ENCODE data around the gene PRKN.

Gene PRKN

DNA sequence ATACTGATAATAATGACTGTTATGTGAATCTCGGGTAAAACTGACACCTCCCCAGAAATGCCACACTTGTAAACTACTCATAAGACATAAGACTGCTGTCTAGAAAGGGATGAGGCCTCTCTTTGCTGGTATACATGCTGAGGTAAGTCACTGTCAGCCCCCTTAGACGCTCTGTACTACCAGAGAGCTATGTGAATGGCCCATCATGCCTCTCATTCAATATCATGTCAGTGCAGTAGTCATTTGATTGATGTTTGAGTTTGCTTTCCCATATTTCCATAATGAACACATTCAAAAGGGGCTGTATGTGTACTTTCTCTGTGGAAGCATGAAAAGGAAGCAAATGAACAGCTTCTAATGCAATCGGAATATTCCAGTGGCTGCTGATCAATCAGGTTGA is 1334.3 kb downstream of the PRKN start:
- no peak for DNase-seq (ENCODE audit: low read depth in 2 of 2)

DNA sequence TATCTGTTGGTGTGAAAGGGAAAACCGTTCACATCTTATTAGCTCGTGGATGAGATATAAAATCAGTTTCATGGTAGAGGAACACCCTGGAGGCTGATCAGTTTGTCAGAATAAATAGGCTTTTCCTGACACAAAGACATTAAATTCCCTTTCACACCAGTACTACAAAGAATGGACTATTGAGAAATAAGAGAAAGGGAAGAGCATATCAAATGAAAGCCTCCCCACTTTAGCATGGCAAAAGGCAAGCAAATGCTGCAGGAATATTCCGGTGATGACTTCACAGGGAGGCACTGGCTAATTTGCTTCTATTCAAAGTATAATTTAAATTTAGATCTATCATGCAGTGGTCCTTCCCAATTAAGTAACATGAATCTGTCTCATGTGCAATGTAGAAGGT is 1337.8 kb downstream of the PRKN start:
- no peak for DNase-seq (ENCODE audit: low read depth in 2 of 2)

DNA sequence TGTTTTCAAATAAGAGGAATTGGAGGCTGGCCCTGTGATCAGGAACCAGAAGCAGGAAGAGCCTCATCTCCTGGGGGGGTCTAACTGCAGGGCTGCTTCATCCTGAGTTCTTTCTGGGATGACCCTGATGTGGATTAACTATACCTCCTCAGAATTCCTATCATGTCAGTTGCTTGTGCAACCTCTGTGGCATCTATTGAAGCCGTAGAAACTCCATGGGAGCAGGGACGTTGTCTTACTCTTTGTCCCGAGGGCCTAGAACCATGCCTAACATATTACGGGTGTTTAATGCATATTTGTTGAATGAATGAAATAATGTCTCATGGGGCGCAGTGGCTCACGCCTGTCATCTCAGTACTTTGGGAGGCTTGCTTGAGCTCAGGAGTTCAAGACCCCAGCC is 1343.6 kb downstream of the PRKN start:
- no peak for DNase-seq (ENCODE audit: low read depth in 2 of 2)

DNA sequence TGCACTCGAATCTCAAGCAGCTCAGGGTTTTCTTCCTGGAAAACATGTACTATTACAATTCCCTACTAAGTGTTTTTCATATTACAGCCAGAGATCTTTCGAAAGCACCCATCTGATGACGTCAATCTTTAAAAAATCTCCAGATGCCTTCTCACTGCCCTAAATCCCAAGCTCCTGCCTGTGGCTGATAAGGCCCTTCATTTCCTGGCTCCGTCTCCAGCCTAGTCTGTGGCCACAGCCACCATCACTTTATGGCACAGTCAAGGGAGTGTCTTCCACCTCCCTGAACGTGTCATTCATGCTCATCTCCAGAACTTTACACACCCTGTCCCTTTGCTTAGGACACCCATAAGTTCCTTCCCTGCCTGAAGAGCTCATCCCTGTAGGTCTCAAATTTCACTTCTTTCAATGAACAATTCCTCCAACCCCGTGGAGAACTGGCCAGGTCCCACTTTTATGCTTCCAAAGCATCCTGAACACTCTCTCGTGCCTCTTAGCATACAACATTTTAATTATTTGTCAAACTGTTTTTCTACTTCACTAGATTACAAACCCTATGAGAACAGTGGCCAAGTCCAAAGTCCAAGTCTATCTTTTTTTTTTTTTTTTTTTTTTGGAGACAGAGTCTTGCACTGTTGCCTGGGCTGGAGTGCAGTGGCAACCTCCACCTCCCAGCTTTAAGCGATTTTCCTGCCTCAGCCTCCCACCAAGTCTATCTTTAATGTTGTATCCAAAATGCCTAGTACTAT is 1347.6 kb downstream of the PRKN start:
- DNase-seq (ENCODE audit: low read depth in 2 of 2), result no peak

DNA sequence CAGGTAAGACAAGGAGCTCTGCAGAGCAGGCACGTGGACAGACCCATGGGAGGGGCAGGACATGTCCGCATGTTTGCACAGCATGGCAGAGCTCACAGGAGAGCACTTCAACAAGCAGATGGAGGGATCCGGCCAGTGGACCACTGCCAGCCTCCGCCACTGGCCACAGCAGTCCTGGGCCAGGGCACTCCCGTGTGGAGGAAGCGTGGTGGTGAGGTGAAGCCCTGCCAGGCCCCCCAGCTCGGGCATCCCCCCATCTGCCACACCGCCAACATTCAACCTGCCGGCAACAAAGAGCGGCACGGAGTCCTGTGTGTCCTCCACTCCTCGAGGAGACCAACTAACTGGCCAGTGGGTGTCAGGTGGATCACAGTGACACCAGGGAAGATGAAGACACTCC is 1349.5 kb downstream of the PRKN start:
- no peak for DNase-seq (ENCODE audit: low read depth in 2 of 2)

DNA sequence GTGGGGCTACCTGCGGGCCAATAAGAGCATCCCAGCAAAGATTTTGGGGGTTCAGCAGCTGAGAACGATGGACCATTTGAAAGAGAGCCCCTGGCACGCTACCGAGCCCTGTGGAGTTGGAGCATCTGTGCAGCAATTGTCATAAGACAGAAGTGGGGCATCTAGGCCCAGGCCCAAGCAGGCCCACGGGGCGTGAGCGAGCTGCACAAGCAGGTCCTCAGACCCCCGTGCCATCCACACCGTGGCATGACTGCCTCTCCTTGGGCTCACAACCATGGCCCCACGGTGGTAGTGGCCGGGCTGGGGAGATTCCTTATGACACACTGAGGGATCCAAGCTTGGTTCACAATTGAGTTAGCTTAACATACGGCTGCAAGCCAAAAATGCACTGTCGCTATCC is 1350.5 kb downstream of the PRKN start:
- DNase-seq (ENCODE audit: low read depth in 2 of 2), result no peak

DNA sequence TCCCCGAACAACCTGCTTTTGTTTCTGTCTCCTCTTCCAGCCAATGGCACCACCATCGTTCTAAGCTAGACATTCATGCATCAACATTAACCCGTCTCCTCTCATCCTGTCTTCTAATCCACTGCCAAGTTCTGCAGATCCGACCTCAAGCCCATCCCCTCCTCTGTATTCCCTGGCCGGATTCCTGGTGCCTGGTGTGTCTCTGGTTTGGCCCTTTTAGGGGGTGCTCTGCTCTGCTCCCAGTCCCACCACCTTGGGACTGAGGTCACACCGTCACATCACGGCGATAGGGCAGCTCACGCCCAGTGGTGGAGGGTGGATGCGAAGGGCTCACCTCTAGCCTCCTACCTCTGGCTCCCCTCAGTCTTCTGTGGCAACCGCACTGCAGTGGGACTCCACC is 1351.2 kb downstream of the PRKN start:
- no peak for DNase-seq (ENCODE audit: low read depth in 2 of 2)

DNA sequence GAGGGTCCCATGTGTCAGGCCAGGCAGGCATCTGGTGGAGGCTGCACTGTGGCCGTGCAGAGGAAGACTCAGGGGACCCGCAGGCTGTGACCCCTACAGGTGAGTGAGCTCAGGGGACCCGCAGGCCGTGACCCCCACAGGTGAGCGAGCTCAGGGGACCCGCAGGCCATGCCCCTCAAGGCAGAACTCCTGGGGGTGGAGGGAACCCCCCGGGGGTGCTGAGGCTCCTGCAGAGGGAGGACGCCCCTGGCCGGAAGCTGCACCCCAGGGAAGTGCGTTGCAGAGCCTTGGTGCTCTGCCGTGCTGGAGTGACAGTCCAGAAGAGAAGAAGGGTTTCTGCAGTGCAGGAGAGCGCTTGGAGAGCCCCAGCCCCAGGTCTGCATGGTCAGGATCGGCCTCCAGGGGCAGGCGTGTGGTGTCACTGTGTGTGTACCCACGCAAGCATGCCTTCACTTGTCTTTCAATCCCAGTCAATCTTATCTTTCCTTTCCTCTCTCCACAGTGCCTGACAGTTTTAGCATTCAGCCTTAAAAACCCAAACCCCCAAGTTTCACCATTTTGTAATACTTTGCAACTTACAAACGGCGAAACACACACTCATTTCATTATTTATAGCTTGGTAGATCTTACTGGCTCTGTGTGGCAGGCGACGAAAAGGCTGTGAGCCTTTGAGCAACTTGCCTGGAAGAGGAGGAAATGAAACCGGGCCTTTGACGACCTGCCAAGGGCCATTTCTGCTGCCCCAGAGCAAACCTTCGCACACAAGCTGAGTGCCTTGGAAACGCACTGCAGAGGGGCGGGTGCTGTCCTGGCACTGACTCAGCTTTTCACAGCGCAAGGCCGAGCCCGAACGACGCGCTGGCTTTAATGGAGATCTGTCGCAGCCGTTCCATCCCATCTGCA is 1352.3 kb downstream of the PRKN start:
- no peak for DNase-seq (ENCODE audit: low read depth in 2 of 2)

DNA sequence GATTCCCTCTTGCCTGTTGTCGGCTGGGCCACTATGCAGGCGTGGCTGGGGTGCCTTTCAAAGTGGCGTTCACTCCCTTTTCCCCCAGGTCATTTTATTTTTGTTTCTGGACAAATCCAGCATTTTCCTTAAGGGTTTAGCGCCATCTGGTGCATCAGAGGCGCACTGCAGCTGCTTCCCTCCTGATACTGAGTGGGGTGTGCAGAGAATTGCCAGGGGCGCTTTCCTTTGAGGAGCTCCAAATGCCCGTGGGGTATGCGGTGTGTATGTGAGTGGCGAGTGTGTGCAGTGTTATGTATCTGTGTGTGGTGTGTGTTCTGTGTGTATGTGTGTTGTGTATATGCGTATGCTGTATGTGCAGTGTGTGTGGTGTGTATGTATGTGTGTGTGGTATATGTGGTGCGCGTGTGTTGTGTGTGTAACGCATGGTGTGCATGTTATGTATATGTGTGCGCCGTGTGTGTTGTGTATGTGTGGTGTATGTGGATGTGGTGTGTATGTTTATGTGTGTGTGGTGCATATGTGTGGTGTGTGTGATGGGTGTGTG is 1353.6 kb downstream of the PRKN start:
- peak; percentile 10 to 41 for DNase-seq (ENCODE audit: low read depth in 2 of 2)

DNA sequence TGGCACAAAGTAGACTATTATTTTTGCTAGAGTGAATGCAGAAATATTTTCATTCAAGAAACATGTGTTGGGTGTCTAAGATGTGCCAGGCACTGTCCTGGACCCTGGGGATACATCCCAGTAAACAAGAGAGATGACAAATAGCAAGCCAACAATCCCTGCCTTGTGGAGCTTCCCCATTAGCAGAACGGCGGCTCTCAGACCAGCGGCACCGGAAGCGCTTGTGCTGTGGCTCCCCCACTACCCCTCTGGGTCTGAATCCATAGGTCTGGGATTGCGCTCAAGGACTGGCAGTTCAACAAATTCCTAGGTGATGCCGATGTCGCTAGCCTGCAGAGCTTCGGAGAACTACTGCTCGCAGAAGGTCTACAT is 1355.2 kb downstream of the PRKN start:
- no peak for DNase-seq (ENCODE audit: low read depth in 2 of 2)

DNA sequence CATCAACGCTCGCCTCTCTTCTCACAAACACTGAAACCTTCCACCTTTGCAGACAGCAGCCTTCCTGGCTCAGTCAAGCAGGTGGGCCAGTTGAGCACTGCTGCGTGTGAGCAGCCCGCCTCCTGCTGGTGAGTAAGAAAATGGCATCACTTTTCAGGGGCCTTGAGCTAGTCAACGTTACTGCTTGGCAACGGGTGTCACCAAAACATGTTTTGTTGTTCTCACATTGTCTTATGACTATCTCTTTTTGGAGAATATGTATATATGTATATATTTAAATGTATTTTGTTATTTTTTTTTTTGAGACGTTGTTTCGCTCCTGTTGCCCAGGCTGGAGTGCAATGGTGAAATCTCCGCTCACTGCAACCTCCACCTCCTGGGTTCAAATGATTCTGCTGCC is 1356.7 kb downstream of the PRKN start:
- peak; percentile 39 to 44 for DNase-seq (ENCODE audit: low read depth in 2 of 2)

DNA sequence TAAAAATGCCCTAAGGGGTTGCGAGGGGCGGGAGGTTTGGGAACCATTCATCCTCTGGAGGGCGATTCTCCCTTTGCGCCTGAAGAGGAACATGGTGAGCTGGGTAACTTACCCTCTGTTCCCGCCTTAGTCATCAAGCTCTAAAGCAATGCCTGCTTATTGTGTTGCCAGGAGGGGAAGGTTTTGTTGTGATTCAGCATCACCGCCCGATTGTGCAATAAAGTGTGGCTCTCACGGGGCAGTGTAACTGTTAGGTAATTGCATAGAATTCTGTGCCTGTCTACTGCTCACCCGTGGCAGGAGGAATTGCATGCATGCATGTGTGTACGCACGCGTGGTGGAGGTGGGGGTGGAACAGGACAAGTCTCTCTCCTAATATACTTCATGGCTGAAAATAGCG is 1358.2 kb downstream of the PRKN start:
- no peak for DNase-seq (ENCODE audit: low read depth in 2 of 2)

DNA sequence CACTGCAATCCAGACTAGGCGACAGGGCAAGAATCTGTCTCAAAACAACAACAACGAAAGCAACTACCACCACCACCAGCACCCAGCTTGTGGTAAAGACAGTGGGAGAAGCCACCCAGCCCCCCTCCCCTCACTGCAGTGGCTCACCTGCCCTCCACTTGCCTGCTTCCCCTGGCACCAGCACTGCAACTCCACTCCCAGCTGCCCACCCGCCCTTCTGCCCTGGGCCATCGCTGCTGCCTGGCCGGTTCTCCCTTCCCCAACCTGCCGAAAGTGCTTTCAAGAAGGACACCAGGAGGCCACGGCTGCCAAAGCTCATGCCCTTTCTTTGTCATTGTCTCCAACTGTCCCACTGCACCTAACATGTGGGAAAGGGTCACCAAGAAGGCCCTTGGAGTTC is 1359.1 kb downstream of the PRKN start:
- DNase-seq (ENCODE audit: low read depth in 2 of 2), result no peak

DNA sequence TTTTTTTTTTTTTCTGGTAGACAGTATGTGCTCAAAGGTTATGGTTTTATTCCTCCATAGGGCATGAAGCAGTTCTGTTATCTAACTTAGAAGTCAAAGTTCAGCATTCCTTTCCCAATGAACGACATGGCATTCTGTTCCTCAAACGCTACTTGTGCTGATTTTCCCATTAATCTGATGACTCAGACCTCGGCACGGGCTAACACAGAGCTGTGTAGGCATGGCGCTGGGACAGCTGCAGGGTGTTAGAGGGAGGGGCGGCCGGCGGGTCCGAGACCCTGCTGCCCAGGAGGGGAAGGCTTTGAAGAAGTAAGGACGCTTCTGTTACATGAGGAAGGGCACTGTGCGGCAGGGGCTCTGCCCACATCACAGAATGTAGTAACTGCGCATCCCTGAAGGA is 1360.1 kb downstream of the PRKN start:
- no peak for DNase-seq (ENCODE audit: low read depth in 2 of 2)

DNA sequence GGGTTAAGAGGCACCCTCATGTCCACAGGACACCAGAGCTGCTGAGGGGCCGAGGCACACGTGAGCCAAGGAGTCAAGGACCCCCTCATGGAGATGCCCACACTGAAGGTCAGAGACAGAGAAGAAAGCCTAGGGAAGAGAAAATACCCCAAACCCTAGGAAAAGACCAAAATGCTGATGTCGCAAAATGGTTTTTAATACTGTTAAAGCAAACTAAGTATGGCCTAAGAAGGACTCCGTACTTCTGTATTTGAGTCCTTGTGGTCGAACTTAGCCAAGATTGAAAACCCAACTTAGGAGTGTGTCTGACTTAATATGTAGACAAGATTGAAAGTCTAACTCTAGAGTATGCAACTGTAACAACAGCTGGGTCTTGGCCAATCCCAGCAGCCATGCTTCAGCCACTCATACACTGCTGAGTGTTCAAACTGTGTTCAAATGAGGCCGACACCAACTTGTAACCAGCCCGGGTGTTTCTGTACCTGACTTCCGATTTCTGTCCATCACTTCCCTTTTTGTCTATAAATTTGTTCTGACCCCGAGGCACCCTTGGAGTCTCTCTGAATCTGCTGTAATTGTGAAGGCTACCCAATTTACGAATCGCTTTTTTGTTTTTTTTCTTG is 1361.2 kb downstream of the PRKN start:
- DNase-seq (ENCODE audit: low read depth in 2 of 2), result no peak

DNA sequence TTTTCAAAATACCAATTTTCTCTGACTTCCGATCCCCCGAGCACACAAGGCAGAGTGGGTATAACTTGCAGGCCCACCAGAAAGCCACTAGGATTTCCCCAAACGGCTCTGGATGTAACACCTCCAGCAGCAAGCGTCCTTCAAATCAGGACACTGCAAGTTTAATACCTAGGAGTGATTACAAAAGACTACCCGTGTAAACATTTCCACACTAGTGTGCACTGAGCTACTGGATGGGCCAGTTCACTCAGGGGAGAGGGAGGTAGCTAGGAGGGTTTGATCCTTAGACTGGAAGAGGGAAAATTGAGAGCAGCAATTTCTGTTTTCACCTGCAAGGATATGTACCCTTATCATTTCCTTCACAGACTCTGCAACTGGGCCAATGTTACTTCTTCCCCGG is 1361.9 kb downstream of the PRKN start:
- no peak for DNase-seq (ENCODE audit: low read depth in 2 of 2)

DNA sequence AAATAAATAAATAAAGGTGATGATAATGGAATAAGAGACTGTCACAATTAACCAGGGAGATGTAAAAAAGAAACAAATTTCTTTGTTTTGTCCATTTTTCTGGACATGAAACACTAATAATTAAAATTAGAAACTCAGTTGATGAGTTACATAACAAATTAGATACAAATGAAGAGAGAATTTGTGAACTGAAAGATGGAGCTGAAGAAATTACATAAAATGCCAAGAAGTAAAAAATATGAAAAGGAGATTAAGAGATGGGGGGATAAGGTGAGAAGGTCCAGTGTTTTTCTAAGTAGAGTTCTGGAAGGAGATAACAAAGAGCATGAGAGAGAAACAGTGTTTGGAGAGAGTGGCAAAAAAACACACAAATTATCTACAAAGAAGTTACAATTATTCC is 1364.3 kb downstream of the PRKN start:
- DNase-seq (ENCODE audit: low read depth in 2 of 2), result no peak

DNA sequence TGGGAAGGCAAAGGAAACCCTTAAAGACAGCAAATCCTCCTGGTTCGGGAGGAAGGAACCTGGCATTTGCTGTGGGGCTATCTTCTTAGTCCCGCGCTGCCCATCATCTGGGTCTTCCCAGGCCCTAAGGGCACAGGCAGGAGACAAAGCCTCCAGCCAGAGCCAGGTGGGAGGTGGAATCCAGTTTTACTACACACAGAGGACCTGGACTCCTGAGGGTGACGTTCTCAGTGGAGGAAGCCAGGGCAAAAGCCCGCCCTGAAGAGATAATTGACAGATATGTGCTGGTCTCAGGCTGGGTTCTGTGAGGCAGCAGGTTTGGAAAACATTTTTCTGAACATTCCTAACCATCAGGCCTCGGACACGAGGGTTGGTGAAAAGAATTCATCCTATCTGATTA is 1365.3 kb downstream of the PRKN start:
- no peak for DNase-seq (ENCODE audit: low read depth in 2 of 2)

DNA sequence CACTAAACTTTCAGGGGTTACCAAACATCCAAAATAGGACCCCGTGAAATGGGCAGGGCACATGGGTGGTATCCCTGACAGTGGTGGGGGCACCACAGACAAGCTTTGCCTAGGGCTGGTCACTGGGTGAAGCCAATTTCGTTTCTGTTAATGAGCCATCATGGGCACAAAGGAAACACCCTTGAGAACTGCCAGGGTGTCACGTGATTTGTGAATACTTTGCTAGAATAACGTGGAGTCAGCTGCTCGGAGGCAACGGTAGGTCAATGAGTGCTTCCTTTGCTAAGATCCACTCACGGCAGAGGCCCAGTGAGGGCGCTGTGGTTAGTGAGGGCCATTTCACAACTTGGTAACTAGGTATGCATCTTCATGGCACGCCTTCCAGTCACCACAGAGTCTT is 1366.0 kb downstream of the PRKN start:
- no peak for DNase-seq (ENCODE audit: low read depth in 2 of 2)

DNA sequence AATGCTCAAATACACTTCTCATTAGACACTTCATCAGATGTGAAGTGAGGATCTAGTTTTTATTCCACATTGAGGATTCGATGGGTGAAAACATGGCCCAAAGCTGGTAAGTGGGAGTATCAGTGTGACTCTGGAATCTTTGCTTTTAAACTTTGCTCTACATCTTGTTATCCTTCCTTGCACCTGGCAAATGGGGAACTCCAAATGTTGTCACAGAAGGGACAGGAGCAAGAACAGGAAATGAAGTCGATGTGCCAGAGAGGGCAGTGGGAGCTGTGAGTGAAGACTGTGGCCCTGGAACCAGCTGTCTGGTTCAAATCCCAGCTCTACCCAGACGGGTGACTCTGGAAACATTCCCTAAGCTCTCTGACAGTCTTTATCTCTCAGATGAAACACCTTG is 1367.0 kb downstream of the PRKN start:
- DNase-seq (ENCODE audit: low read depth in 2 of 2), result no peak

DNA sequence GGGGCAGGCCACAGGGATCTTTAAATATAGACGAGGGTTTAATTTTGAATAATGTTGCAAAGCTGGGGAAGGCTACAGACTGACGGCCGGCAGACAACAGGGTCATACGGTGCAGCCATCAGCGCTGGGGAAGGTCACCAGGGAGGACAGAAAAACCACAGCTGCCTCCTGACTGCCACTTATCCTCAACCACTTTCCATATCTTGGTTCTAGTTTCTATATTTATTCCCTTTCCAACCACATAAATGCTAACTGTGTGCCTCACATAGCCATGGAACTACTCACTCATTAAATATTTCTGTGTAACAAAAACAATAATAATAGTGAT is 1368.0 kb downstream of the PRKN start:
- DNase-seq (ENCODE audit: low read depth in 2 of 2), result no peak

DNA sequence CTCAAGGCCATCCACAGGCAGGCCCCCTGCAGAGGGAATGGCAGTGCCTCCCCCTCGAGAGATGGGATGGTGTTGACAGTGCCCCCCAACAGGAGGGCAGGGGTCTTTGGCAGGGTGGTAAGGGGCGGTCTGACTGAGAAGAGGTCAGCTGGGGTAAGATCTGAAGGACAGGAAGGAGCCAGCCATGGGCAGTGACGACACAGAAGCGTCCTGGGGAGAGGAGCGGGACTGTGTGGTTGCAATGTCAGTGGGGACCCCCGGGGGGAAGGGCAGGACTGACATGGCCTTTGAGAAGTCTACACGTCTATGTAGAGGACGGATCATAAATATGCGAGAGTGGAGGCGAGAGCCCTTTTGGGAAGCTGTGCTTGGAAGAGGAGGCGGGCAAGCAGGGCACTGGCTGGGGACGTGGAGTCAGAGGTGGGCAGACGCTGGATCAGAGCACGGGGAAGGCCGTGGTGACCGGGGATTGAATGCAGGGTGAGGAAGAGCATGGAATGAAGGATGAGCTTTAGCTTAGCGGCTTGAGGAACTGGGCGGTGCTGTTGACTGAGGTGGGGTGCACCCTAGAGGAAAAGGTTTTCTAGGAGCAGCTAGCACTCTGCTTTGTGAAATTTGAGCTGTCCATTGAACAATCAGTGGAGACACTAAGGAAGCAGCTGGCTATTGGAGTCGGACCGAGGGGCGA is 1371.3 kb downstream of the PRKN start:
- DNase-seq (ENCODE audit: low read depth in 2 of 2), result no peak

Measured in stimulated activated CD4-positive, alpha-beta T cell treated with anti-CD3 and anti-CD28 coated beads, Interleukin-15, amount 100 ng/mL, for 48 hours (primary cell).